Activated T-cell treated with anti-CD3 and anti-CD28 coated beads for 4 hours (primary cell): ENCODE results near the gene SLC22A5.
"Not testable (repeated sequence)": the region's sequence is repeated elsewhere in the genome, so short reads cannot be mapped to it uniquely, and the experiment has no call there.

Experiments used
- DNase-seq: peaks from one replicate; pipeline ENCODE4 v3.0.0-alpha.2; 2020

The SLC22A5 gene

DNA sequence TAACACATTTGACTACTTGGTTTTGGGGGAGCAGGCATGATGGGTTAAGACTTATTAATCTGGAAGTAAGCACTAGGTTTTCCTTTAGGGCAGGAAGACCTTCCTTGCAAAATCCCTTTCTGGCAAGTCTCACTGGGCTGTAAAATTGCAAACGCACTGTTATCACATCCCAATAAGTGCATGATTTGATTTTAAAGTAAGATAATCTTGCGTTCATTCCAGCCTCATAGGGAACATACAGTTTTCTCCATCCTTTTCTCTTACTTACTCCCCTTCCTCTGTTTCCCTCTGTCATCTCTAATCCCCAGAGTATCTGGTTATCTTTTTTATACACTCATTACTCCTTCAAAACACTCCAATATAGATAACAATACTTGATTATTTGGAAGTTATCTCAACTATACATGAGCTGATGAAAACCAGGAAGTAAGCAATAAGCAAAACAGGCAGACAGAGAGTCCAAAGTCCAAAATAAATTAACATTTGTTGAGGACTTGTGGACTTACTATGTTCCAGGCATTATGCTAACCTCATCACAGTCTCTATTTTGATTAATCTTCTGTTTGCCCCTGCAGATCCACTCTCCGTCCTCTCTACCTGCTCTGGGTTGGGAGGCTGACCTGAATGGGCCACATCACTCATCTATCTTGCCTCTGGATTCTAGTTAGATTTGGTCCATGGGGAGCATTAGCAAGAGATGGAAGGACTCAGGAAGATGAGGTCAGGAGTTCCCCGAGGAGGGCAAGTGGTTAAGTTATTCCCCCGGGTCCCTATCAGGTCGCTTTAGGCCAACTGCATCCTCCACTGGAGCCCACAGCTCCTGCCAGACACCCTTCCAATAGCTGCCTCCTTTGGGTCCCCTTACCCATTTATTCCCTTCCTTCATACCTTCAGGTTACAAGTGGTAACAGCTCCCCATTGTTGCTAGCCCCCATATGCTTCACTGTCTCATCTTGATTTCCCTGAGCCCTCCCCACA, 60.2 kb downstream of the SLC22A5 start:
- DNase-seq, result no peak

DNA sequence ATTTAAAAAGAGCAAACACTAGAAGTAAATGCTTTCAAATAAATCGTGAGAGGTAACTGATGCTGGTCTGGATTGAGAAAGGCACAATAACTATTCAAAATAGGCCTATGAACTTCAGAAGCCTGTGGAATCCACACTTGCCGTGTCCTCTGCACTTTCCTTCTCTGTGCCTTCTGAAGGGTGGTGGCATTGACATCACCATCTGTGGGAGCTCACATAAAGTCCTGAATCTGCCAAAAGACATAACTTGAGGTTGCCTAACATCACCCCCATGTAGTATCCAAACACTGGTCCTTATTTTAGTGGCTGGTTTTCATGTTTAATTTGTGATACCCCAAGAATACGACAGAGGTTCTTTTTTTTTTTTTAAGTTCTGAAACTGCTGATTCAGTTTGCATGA, 61.2 kb downstream of the SLC22A5 start:
- no peak for DNase-seq

DNA sequence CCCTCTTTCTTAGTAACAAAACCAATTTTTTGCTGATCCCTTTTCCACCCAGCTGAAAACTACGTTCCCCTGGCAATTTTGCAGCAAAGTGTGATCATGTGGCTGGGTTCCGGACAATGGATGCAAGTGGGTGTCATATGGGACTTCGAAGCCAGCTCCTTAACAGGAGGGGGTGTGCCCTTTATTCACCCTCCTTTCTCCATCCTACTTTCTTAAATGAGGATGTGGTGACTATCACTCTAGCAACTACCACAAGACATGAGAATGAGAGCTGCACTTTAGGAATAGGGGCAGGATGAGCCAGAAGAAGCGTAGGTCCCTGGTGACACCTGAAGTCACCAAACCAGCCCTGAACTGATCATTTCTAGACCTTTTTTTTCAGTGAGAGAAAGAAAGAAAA, 62.1 kb downstream of the SLC22A5 start:
- DNase-seq, result no peak

DNA sequence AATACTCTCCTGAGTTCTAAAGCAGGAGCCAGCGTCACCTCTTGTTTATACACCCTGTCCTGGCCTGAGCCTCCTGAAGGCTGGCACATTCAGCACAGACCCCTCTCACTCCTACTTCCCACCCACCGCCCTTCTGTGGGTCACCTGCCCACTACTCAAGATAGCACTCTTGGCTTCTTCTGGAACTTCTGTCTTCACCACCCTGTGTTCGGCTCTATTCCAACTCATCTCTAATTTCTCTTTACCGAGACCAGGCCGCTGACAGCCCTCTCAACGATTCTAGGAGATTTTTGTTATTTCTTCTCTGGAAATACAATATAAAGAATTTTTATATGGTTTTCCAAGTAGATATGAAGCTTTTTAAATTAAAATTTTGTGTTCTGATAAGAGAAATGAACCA, 63.6 kb downstream of the SLC22A5 start:
- DNase-seq, result no peak

DNA sequence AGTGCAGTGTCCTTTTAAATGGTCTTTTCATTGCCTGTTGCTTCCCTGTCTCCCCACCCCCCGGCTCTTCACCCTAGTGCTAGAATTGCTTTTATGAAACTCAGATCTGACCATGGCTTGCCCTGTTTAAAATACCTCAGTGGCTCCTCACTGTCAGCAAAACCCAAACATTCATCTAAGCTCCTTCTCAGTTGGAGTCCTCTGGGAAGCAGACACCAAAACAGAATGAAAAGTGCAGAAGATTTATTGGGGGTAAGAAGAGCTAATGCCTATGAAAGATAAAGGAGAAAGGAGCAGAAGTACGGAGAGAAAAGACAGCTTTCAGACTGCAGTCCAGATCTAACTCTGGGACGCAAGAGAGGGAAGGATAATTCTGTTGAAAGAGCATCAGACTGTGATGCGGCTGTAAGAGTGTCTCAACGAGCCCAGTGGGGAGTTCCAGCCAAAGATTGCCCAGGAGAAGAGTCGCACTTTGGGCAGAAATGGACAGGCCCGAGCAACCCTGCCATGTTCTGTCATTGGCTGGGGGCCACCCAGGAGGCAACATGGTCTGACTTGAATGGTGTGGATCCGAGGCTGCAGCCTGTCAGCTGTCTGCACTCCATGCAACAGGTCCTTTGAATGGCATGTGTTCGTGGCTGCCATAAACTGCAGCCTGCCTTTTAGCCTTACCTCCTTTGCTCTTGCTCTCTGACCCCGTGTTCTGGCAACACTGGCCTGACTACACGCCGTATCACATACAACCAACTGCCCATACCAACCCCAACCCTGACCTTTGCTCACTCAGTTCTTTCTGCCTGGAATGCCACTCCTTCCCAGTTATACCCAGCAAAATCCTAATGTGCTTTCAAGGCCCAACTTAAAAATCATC, 65.1 kb downstream of the SLC22A5 start:
- DNase-seq, result no peak

DNA sequence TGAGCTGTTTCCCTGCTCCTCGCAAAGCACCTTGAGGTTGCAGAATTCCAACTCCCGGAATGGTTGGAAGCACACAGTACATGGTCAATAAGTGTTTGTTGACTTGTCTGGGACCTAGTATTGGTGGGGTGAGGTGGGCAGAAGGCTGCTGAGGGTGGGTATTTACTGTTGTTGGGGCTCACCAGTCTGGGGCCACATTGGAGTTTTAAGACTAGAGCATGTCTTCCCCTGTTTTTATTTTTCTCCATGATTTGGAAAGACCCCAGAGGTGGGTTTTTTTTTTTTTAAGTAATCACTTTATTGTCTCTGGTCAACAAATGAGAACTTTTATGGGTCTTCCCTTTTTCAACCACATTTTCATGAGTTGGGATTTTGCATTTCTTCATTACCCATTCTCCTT, 65.9 kb downstream of the SLC22A5 start:
- DNase-seq, result no peak

DNA sequence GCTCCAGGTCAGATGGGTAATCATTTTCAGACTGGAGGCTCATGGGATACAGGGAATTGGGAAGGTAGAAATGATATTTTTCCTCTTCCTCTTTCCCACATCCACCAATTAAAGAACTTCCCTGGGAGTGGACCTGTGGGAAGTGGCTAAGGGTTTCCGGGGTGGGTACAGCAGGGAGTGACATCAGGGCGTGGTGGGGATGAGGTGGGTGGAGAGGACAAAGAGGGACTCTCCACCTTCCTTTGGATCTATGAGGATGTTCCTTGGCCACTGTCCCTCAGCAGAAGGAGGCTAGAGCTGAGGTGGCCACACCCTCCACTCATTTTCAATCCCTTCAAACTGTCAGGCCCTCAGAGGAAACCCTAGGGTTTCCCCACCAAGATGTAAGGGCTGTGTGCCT, 66.4 kb downstream of the SLC22A5 start:
- no peak for DNase-seq

DNA sequence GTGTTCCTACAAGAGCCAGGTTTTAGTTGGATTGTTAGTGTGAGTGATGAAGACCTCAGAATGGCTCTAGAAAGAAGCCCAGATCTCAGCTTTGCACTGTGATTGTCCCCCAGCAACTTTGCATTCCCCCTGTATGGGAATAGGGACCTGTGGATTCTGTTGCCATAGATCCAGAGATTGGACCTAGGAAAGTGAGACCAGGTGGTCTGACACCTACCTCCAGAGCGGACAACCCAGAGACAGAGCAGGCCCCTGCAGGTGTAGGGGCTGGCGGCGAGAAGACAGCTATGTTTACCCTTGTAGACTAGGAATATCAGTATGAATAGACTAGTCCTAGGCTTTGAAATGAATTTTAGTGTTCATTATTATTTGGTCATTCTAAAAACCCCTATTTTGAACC, 67.4 kb downstream of the SLC22A5 start:
- DNase-seq, result no peak

DNA sequence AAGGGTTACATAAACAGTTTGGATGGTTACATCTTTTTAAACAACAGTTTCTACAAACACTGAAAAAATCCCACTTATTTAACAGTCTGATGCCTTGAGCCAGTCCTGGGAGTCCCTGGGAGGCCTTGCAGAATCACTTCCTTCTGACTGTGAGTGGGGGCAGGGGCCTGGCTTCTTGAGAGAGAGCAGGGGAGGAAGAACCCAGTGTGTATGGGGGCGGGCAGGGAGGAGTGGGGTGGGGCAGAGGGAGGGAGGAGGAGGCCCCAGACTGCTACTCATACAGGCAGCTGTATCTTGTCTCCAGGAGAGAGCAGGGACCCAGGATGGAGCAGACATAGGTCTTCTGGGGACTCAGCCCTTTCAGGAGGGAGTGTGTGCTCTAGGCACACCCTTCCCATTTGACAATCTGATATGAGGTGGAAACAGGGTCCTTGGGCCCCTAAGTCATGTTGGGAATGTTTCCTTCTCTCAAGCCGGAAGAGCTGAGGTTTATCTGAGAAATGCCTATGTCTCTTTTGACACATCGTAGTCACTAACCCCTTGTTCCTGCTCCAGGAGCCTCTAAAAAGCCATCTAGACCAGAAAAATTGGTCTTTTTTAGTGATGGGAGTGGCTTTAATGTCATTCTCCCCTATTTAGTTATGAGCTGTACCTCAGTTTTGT, 68.2 kb downstream of the SLC22A5 start:
- DNase-seq, result peak; percentile 57

DNA sequence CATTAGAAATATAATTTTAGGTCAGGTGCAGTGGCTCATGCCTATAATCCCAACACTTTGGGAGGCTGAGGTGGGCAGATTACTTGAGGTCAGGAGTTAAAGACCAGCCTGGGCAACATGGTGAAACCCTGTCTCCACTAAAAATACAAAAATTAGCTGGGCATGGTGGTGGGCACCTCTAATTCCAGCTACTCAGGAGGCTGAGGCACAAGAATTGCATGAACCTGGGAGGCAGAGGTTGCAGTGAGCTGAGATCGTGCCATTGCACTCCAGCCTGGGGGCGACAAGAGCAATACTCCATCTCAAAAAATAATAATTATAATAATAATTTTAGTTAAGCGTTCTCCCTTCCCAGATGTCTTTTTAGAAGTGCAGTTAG, 68.7 kb downstream of the SLC22A5 start:
- DNase-seq, result not testable (repeated sequence)

DNA sequence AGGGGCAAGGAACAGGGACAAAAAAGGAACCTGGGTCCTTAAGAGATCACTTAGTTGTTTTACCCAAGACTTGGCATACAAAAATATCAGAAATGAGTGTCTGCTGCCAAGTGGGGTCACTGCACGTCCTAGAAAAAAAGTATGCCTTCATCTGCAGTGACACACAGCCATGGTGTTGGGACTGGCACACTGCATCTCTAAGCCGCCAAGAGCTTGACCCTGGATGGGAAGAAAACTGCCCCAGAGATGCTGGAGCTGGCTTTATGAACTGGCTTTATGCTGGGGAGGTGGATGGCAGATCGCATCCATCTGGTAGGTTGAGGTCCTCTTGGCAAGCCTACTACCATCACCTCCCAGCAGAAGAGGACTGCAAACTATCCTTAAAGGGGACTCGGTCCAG, 69.4 kb downstream of the SLC22A5 start:
- no peak for DNase-seq

DNA sequence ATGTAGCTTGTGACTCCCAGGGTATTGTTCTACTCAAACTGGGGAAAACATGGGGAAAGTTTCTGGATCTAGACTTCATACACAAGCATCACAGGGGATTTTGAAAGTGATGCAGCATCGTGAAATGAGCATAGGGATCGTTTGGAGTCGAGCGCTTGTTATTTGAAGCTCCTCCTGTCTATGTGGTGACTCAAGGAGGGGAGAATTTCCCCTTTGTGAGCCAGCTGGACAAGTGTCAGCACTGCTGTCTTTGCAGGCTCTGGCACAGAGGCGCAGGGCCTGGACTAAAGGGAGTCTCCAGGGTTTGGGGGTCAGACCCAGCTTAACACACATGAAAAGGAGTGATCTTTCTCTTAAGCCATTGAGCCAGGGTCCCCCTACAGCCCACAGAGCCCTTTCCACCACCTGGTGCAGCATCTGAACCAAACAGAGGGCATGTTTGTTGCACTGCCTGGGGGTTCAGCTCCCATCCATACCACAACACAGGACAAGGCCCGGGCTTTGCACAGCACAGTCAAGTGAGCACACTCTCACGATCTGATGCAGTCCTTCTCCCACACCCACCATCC, 70.1 kb downstream of the SLC22A5 start:
- DNase-seq, result no peak

DNA sequence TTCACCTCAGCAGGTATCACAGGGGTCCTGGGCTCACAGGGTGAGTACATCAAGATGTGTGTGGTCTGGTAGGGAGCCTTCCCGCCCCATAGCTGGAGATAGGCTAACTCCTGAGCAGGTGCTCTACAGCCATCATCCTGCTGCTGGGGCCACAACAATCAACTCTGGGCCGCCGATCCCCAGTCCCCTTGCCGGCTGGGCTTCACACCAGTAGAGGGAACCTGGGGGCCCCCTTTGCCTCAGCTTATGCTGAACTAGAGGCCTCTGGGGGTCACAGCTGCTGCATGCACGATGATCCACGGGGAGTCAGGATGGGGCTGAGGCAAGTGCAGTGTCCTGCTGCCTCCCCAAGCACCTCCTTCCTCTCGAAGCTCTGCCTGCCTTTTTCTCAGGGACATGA, 74.6 kb downstream of the SLC22A5 start:
- DNase-seq, result no peak
